C4-2B (cell line): Measurements from ENCODE around the gene MARVELD3.

Source experiments
- ZFX ChIP-seq: fragments of 450-650 bp; IDR thresholded peaks from 2 replicates; pipeline ENCODE4 v1.6.1; 2017
- TF ChIP-seq, protein P1 (sequence below): fragments of 450-650 bp; conservative IDR thresholded peaks from 2 replicates; pipeline ENCODE4 v1.5.1; 2017; ENCODE audit warnings: mild to moderate bottlenecking

DNA sequence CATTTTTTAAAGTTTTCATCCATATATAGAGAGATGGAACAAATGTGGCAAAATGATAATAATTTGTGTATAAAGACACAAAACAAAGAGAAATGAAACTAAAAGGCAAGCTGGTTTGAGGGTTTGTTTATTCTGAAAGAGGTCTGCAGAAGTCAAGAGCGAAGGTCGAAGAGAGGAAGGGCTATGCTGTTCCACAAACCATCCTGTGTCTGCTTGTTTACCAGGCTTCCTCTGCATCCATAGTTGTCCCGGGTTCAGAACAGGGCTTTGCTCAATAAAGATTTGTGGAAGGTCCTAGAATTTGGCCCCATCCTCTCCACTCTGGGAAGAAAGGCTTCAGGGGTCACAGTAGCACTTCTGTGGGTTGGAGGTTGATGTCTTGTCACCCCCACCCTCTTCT is 2.4 kb upstream of the MARVELD3 start:
- TF ChIP-seq, protein P1, sequence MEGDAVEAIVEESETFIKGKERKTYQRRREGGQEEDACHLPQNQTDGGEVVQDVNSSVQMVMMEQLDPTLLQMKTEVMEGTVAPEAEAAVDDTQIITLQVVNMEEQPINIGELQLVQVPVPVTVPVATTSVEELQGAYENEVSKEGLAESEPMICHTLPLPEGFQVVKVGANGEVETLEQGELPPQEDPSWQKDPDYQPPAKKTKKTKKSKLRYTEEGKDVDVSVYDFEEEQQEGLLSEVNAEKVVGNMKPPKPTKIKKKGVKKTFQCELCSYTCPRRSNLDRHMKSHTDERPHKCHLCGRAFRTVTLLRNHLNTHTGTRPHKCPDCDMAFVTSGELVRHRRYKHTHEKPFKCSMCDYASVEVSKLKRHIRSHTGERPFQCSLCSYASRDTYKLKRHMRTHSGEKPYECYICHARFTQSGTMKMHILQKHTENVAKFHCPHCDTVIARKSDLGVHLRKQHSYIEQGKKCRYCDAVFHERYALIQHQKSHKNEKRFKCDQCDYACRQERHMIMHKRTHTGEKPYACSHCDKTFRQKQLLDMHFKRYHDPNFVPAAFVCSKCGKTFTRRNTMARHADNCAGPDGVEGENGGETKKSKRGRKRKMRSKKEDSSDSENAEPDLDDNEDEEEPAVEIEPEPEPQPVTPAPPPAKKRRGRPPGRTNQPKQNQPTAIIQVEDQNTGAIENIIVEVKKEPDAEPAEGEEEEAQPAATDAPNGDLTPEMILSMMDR: no peak
- no peak for TF ChIP-seq ZFX
